Pancreas (tissue), 10 donors: ENCODE data around the gene THSD4. TPM values are rescaled to one million over a fixed set of nuclear protein-coding genes. Genes with fewer than 3 reads are reported as not detected.

Experiments
- ATAC-seq, 4 donors: fragments of 200-7000 bp; cut with Tn5 transposase; one replicate each; pipeline versions ENCODE4 v1.8.0 to v1.9.1; 2020; ENCODE audit warnings: mild to moderate bottlenecking in 4 of 4, moderate library complexity in 4 of 4
- DNase-seq, 6 donors: peaks; one replicate each; pipeline ENCODE4 v3.0.0-alpha.2; 2020
- FAIRE-seq: peaks from 2 replicates; lab custom pipeline; 2012; peaks lifted over from hg19 to GRCh38; lab: Jason Lieb, UNC
- H3K27ac ChIP-seq, 4 donors: fragments of 200-600 bp; sonication (generic); 1 replicate in 3 of 4; 2 replicates in 1 of 4; pipeline versions ENCODE4 v1.5.0 to v1.8.0; 2020
- H3K27me3 ChIP-seq, 4 donors: fragments of 200-600 bp; one replicate each; pipeline ENCODE4 v1.8.0; 2021
- H3K36me3 ChIP-seq, 3 donors: fragments of 200-600 bp; sonication (generic) in 1 of 3; one replicate each; pipeline versions ENCODE4 v1.5.0 to v1.8.0; 2020 to 2021
- H3K4me1 ChIP-seq, 3 donors: fragments of 200-600 bp; one replicate each; pipeline ENCODE4 v1.8.0; 2021
- H3K4me3 ChIP-seq, 4 donors: fragments of 200-600 bp; sonication (generic) in 2 of 4; one replicate each; pipeline versions ENCODE4 v1.5.0 to v1.8.0; 2020 to 2021
- H3K9me3 ChIP-seq, 4 donors: fragments of 200-600 bp; one replicate each; pipeline ENCODE4 v1.8.0; 2021
- CTCF ChIP-seq, 4 donors: fragments of 200-600 bp; sonication (generic) in 3 of 4; IDR thresholded peaks; one replicate each; pipeline versions ENCODE4 v1.5.0 to v1.8.0; 2021; ENCODE audit warnings: antibody characterized with exemption in 4 of 4
- WGBS, 2 donors: extraction: QIAGEN DNeasy Blood & Tissue Kit; methylation state at CpG; one replicate each; pipeline ENCODE4 v1.1.7; 2013; 5-methylcytosine and 5-hydroxymethylcytosine counted together
- intact Hi-C, 3 donors: fragments of 100-400 bp; cut with DNase I; formaldehyde crosslinking; loops; one replicate each; pipeline versions ENCODE4 v1.11.1 to v1.14.2; 2022
- polyA plus RNA-seq, 2 donors: library from polyadenylated mRNA; stranded (reverse); fragments of 200-250 nt; gene quantifications; one replicate each; pipeline ENCODE4 v1.2.3, GENCODE V29; 2013
- total RNA-seq, 6 donors: library from RNA; stranded (reverse); fragmentation: NEBNext Ultra II Directional in 4 of 6; extraction: Animal tissue kit (Norgen Biotek cat#: 25700) in 4 of 6; gene quantifications; one replicate each; pipeline versions ENCODE4 v1.2.1 to v1.2.4, GENCODE V29; 2021 to 2023
- donor health status: healthy with polysubstance abuse.
- donor health status: DM: no; HTN: no; CAD: no; lungs with moderate emphysema.
- donor health status: DM: no; HTN: no; CAD: no.
- donor health status: control.
- donor health status: control.
- donor health status: Bipolar disorder and iron deficiency.
- donor health status: DM: yes; HTN: yes; CAD: no.
- donor health status: DM: no; HTN: no; CAD: no.
- donor health status: DM: no; HTN: no; CAD: no.
- donor health status: DM: yes; HTN: yes; CAD: no.

Gene THSD4
- total and polyA plus RNA-seq, 8 donors: 6.0 to 17.8 (median 13.3) TPM

- WGBS, 2 donors: 30 to 37% methylated on average over 11 of the region's 11 CpGs
- H3K36me3 ChIP-seq: no peaks in the 10 kb centered on the region
- FAIRE-seq (no peak), DNase-seq (peak in 3 of 6 donors; percentile 21 to 28 (median 26)), ATAC-seq (peak; percentile 43 to 94 (median 89))
- peak overlapping the region in 1 of 4 donors; percentile 47 for H3K27ac ChIP-seq
- H3K4me3 ChIP-seq: no peak overlapping the region
- no peaks in the 10 kb centered on the region for H3K4me1 ChIP-seq
- intact Hi-C loops: no loop called here
- no peaks in the 10 kb centered on the region for H3K9me3 ChIP-seq
- TF ChIP-seq CTCF (IDR thresholded peaks at IDR 0.05): no peak
- no peaks in the 10 kb centered on the region for H3K27me3 ChIP-seq
These were observed 21.9 kb upstream of the THSD4 start for GRCh38 chr15:71093054-71094024.

GRCh38 chr15:71094137-71094536 is 21.1 kb upstream of the THSD4 start:
- Histone ChIP-seq H3K9me3 (no peaks in the 10 kb centered on the region), H3K36me3 (no peaks in the 10 kb centered on the region), H3K4me1 (no peaks in the 10 kb centered on the region), H3K4me3 (no peak overlapping the region), H3K27ac (no peak overlapping the region), H3K27me3 (no peaks in the 10 kb centered on the region)
- intact Hi-C loops: no loop called here
- DNase-seq: no peak
- WGBS, 2 donors: 77 to 95% methylated on average over 2 of the region's 2 CpGs
- ATAC-seq: no peak
- FAIRE-seq: no peak
- TF ChIP-seq CTCF (IDR thresholded peaks at IDR 0.05): no peak

DNA sequence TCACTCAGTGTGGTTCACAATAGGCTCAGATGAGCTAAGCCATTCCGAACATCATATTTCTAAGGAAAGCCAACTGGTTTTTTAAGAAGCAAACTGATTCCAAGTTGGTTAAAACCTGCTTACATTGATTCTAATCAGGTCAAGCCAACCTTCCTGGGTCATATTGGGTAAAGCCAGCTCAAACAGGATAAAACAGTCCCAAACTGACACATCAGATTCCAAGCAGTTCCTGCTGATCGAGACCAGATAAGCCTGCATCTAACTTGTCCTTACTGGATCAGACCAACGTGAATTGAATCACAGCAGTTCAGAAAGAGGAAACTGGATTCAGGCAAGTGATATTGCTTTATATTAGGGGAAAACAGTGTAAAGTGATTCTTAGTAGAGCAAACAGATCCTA is 18.6 kb upstream of the THSD4 start:
- ATAC-seq (no peak), FAIRE-seq (no peak)

GRCh38 chr15:71097890-71098289 is 17.4 kb upstream of the THSD4 start:
- intact Hi-C loops: no loop called here
- H3K27me3 ChIP-seq: no peaks in the 10 kb centered on the region
- ATAC-seq (no peak), DNase-seq (no peak), FAIRE-seq (no peak)
- H3K4me3 ChIP-seq: no peak overlapping the region
- no peaks in the 10 kb centered on the region for H3K4me1 ChIP-seq
- H3K27ac ChIP-seq: no peak overlapping the region
- 75 to 84% methylated on average over 4 of the region's 4 CpGs for WGBS, 2 donors
- no peaks in the 10 kb centered on the region for H3K36me3 ChIP-seq
- no peaks in the 10 kb centered on the region for H3K9me3 ChIP-seq
- no peak for TF ChIP-seq CTCF (IDR thresholded peaks at IDR 0.05)

More for the DNA sequence above, 18.6 kb upstream of the THSD4 start:
- no peak for TF ChIP-seq CTCF (IDR thresholded peaks at IDR 0.05)
- no peak overlapping the region for H3K27ac ChIP-seq
- no peak overlapping the region for H3K4me3 ChIP-seq
- intact Hi-C loops: no loop called here
- no peaks in the 10 kb centered on the region for H3K36me3 ChIP-seq
- 45% methylated on average over 3 of the region's 3 CpGs for WGBS, 2 donors
- H3K4me1 ChIP-seq: no peaks in the 10 kb centered on the region
- no peaks in the 10 kb centered on the region for H3K27me3 ChIP-seq
- H3K9me3 ChIP-seq: no peaks in the 10 kb centered on the region
- DNase-seq: no peak

- Histone ChIP-seq H3K27ac (no peak overlapping the region), H3K4me1 (no peaks in the 10 kb centered on the region), H3K9me3 (no peaks in the 10 kb centered on the region), H3K27me3 (no peaks in the 10 kb centered on the region), H3K36me3 (no peaks in the 10 kb centered on the region), H3K4me3 (no peak overlapping the region)
- 62 to 76% methylated on average over 1 of the region's 1 CpG for WGBS, 2 donors
- FAIRE-seq: no peak
- TF ChIP-seq CTCF (IDR thresholded peaks at IDR 0.05): no peak
- DNase-seq: no peak
- no peak for ATAC-seq
- intact Hi-C loops: no loop called here
These were observed 16.4 kb upstream of the THSD4 start for GRCh38 chr15:71098920-71099319.
